ENCODE results near the gene PFKL. TPM values are rescaled to one million over a fixed set of nuclear protein-coding genes. Genes with fewer than 3 reads are reported as not detected.
"Not testable (repeated sequence)": the region's sequence is repeated elsewhere in the genome, so short reads cannot be mapped to it uniquely, and the experiment has no call there.

Gene PFKL
- total and polyA plus RNA-seq, 2 experiments from 2014 or later = 199 to 239 TPM

DNA sequence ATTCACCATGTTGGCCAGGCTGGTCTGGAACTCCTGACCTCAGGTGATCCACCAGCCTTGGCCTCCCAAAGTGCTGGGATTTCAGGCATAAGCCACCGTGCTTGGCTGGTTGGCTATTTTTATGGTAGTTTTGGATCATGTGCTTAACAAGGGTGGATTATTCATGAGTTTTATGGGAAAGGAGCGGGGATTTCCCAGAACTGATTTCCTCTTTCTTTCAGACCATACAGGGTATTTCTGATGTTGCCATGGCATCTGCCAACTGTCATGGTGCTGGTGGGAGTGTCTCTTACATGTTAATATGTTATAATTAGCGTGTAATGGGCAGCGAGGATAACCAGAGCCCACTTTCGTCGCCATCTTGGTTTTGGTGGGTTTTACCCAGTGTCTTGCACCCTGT lies 56.8 kb downstream of the PFKL start:
- DNase-seq = no peak
- H3K36me3 ChIP-seq (ENCODE audit: low read depth) = no peaks in the 10 kb centered on the region
- H3K9me3 ChIP-seq (ENCODE audit: low read depth) = no peaks in the 10 kb centered on the region
- peaks cover 19% of the 10 kb centered on the region for H3K27me3 ChIP-seq (replicated peaks; ENCODE audit: insufficient read depth)
- H3K4me3 ChIP-seq = no peak overlapping the region
- no peaks in the 10 kb centered on the region for H3K4me1 ChIP-seq (ENCODE audit: insufficient read depth)
- H3K27ac ChIP-seq = no peak overlapping the region
- H3K4me2 ChIP-seq (ENCODE audit: unreplicated experiment) = no peak overlapping the region
- H3K9me2 ChIP-seq (ENCODE audit: insufficient read depth) = no peaks in the 10 kb centered on the region
- TF ChIP-seq EZH2 (IDR thresholded peaks at IDR 0.05; ENCODE audit: insufficient read depth, poor library complexity, severe bottlenecking) (no peak), EZH2phosphoT487 (IDR thresholded peaks at IDR 0.05; ENCODE audit: insufficient read depth, low read depth) (no peak)
- H4K20me1 ChIP-seq (ENCODE audit: insufficient read depth) = no peaks in the 10 kb centered on the region
- WGBS, 2 experiments (ENCODE audit: low coverage in 1 of 2, low lambda C conversion rate in 2 of 2, missing lambda C conversion rate in 2 of 2) = 59 to 68% methylated on average over 6 of the region's 6 CpGs
- no peak overlapping the region for H2AFZ ChIP-seq
- no peaks in the 10 kb centered on the region for H3K79me2 ChIP-seq (ENCODE audit: insufficient read depth)
- no peak overlapping the region for H3K9ac ChIP-seq
- H3F3A ChIP-seq (ENCODE audit: insufficient read depth) = no peaks in the 10 kb centered on the region
- in situ Hi-C loops (cut with MboI) = no loop called here

DNA sequence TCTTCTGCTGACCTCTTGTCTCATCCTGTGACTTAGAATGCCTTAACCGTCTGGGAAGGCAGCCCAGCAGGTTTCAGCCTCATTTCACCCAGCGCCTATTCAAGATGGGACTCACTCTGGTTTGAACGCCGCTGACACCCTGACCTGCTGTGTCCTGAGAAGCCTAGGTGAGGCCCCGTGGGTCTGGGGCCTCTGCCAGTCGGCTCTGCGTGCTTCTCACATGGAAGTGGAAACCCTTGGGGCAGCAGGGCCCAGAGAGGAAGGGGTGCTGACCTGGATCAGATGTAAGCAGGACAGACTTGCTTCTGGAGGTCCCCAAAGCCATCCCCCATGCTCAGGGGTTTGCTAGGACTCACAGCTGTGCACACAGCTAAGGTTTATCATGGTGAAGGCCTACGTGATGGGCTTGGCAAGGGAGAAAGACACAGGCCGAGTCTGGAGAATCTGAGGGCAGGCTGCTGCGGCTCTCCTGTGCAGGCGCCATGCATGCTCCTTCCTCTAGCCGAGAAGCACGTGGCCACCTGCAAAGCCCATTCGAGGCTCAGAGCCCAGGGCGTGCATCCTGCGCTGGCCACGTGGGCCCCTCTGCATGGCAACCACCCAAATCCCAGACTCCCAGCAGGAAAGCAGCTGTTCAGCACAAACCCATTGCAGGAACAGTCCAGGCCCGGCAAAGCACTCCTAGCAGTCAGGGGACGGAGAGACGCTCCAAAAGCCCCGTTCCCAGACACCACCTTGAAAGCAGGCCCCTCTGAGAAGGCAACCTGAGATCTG lies 57.4 kb downstream of the PFKL start:
- Histone ChIP-seq H3K9me2 (ENCODE audit: insufficient read depth) (no peaks in the 10 kb centered on the region), H3K27ac (no peak overlapping the region), H3K4me3 (no peak overlapping the region), H3K9ac (no peak overlapping the region), H2AFZ (no peak overlapping the region), H3F3A (ENCODE audit: insufficient read depth) (no peaks in the 10 kb centered on the region), H3K36me3 (ENCODE audit: low read depth) (no peaks in the 10 kb centered on the region), H3K27me3 (replicated peaks; ENCODE audit: insufficient read depth) (peaks cover 14% of the 10 kb centered on the region; the same call in 1 of the 2 replicates), H3K4me2 (ENCODE audit: unreplicated experiment) (no peak overlapping the region), H3K4me1 (ENCODE audit: insufficient read depth) (no peaks in the 10 kb centered on the region), H4K20me1 (ENCODE audit: insufficient read depth) (no peaks in the 10 kb centered on the region), H3K79me2 (ENCODE audit: insufficient read depth) (no peaks in the 10 kb centered on the region), H3K9me3 (ENCODE audit: low read depth) (no peaks in the 10 kb centered on the region)
- TF ChIP-seq EZH2 (IDR thresholded peaks at IDR 0.05; ENCODE audit: insufficient read depth, poor library complexity, severe bottlenecking) (no peak), EZH2phosphoT487 (IDR thresholded peaks at IDR 0.05; ENCODE audit: insufficient read depth, low read depth) (no peak)
- WGBS, 2 experiments (ENCODE audit: low coverage in 1 of 2, low lambda C conversion rate in 2 of 2, missing lambda C conversion rate in 2 of 2) = 30 to 32% methylated on average over 21 of the region's 21 CpGs
- DNase-seq = no peak
- in situ Hi-C loops (cut with MboI) = no loop called here

DNA sequence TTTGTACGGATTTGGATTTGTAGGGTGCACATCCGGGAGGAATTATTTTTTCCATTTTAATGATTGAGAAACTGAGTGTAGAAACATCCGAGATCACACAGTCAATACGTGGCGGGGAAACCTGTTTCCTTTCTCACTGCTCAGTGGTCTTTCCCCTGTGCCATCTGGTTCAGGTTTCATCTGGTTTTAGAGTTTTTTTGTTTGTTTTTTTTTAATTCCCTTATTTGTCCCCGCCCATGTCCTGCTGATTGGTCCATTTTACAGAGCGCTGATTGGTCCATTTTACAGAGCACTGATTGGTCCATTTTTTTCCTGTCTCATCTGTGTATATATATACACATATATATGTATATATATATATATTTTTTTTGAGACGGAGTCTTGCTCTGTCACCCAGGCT lies 59.5 kb downstream of the PFKL start:
- no peak for TF ChIP-seq EZH2 (IDR thresholded peaks at IDR 0.05; ENCODE audit: insufficient read depth, poor library complexity, severe bottlenecking)
- TF ChIP-seq EZH2phosphoT487 (IDR thresholded peaks at IDR 0.05; ENCODE audit: insufficient read depth, low read depth) = no peak
- Histone ChIP-seq H3K9ac (no peak overlapping the region), H3K36me3 (ENCODE audit: low read depth) (no peaks in the 10 kb centered on the region), H3K4me1 (ENCODE audit: insufficient read depth) (no peaks in the 10 kb centered on the region), H3K9me2 (ENCODE audit: insufficient read depth) (no peaks in the 10 kb centered on the region), H3K4me2 (ENCODE audit: unreplicated experiment) (no peak overlapping the region), H3F3A (ENCODE audit: insufficient read depth) (no peaks in the 10 kb centered on the region), H3K4me3 (no peak overlapping the region), H3K27me3 (replicated peaks; ENCODE audit: insufficient read depth) (no peaks in the 10 kb centered on the region; the same call in 1 of the 2 replicates), H3K9me3 (ENCODE audit: low read depth) (no peaks in the 10 kb centered on the region), H4K20me1 (ENCODE audit: insufficient read depth) (no peaks in the 10 kb centered on the region), H2AFZ (no peak overlapping the region), H3K27ac (no peak overlapping the region), H3K79me2 (ENCODE audit: insufficient read depth) (no peaks in the 10 kb centered on the region)
- in situ Hi-C loops (cut with MboI) = no loop called here
- DNase-seq = no peak
- 68 to 77% methylated on average over 8 of the region's 8 CpGs for WGBS, 2 experiments (ENCODE audit: low coverage in 1 of 2, low lambda C conversion rate in 2 of 2, missing lambda C conversion rate in 2 of 2)

DNA sequence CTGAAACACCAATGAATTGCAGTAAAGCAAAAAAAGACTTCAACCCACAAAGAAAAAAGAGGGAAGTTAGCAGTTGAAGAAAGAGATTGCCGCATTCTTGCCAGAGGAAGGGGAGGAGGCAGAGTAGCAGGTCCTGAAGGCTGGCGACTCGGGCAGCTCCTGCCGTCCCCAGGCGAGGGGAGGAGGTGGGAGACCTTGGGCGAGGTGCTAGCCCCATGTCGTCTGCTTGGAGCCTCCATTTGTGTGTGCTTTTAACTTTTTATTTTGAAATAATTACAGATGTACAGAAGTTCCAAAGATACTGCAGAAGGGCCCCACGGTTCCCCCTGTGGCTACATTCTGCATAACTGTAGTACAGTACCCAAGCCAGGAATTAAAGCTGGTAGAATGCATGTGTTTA lies 60.3 kb downstream of the PFKL start:
- Histone ChIP-seq H3K4me3 (no peak overlapping the region), H3K36me3 (ENCODE audit: low read depth) (no peaks in the 10 kb centered on the region), H3K79me2 (ENCODE audit: insufficient read depth) (no peaks in the 10 kb centered on the region), H3F3A (ENCODE audit: insufficient read depth) (no peaks in the 10 kb centered on the region), H3K4me2 (ENCODE audit: unreplicated experiment) (no peak overlapping the region), H4K20me1 (ENCODE audit: insufficient read depth) (no peaks in the 10 kb centered on the region), H3K9ac (no peak overlapping the region), H3K9me2 (ENCODE audit: insufficient read depth) (no peaks in the 10 kb centered on the region), H3K27me3 (replicated peaks; ENCODE audit: insufficient read depth) (no peaks in the 10 kb centered on the region; the same call in 1 of the 2 replicates), H3K9me3 (ENCODE audit: low read depth) (no peaks in the 10 kb centered on the region), H3K27ac (no peak overlapping the region), H2AFZ (no peak overlapping the region), H3K4me1 (ENCODE audit: insufficient read depth) (no peaks in the 10 kb centered on the region)
- peak; percentile 12 for DNase-seq
- in situ Hi-C loops (cut with MboI) = no loop called here
- TF ChIP-seq EZH2 (IDR thresholded peaks at IDR 0.05; ENCODE audit: insufficient read depth, poor library complexity, severe bottlenecking) (no peak), EZH2phosphoT487 (IDR thresholded peaks at IDR 0.05; ENCODE audit: insufficient read depth, low read depth) (no peak)
- 7 to 8% methylated on average over 8 of the region's 8 CpGs for WGBS, 2 experiments (ENCODE audit: low coverage in 1 of 2, low lambda C conversion rate in 2 of 2, missing lambda C conversion rate in 2 of 2)

DNA sequence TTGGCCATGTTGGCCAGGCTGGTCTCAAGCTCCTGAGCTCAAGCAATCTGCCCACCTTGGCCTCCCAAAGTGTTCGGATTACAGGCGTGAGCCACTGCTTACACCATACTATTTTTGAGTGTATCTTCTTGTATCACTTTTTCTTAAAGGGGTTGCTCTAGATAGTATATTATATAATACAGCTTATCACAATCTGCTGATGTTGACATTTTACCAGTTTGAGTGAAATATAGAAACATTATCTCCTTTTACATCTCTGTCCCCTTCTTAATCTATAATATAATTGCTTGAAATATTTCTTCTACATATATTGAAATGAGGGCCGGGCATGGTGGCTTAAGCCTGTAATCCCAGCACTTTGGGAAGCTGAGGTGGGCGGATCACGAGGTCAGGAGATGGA lies 62.0 kb downstream of the PFKL start:
- H3K4me2 ChIP-seq (ENCODE audit: unreplicated experiment); H4K20me1 ChIP-seq (ENCODE audit: insufficient read depth); H3F3A ChIP-seq (ENCODE audit: insufficient read depth); H3K4me1 ChIP-seq (ENCODE audit: insufficient read depth); H3K9me3 ChIP-seq (ENCODE audit: low read depth); H2AFZ ChIP-seq; H3K9me2 ChIP-seq (ENCODE audit: insufficient read depth); in situ Hi-C loops (cut with MboI); H3K79me2 ChIP-seq (ENCODE audit: insufficient read depth); H3K4me3 ChIP-seq; H3K27me3 ChIP-seq (replicated peaks; ENCODE audit: insufficient read depth); H3K27ac ChIP-seq; H3K9ac ChIP-seq; H3K36me3 ChIP-seq (ENCODE audit: low read depth); DNase-seq: not testable (repeated sequence)
- 57 to 65% methylated on average over 5 of the region's 5 CpGs for WGBS, 2 experiments (ENCODE audit: low coverage in 1 of 2, low lambda C conversion rate in 2 of 2, missing lambda C conversion rate in 2 of 2)
